Measurements from ENCODE around the gene SAMD4A. TPM values are rescaled to one million over a fixed set of nuclear protein-coding genes. Genes with fewer than 3 reads are reported as not detected.
"Not testable (repeated sequence)": the region's sequence is repeated elsewhere in the genome, so short reads cannot be mapped to it uniquely, and the experiment has no call there.

SAMD4A gene
- total RNA-seq, 1 experiment from 2014 or later: 9.6 TPM

DNA sequence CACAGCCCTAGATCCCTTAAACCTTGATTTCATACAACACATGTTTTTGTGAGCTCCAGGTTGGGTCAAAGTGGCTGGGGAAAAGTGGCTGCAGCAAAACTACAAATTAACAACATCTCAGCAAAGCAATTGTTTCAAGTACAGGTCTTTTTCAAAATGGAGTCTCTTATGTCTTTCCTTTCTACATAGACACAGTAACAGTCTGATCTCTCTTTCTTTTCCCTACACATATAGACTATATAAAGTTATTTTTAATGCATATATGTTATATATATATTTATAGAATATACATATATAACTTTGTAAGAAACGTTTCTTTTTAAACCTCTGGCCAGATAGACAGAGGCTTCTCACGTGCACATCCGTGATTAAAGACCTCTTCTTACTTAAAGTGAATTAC lies 186.5 kb downstream of the SAMD4A start:
- H3K79me2 ChIP-seq (ENCODE audit: insufficient read depth, low read length); H3K27ac ChIP-seq (ENCODE audit: insufficient read length, low read depth, low read length); H3K4ac ChIP-seq (ENCODE audit: low read depth, low read length); H3K9ac ChIP-seq (ENCODE audit: extremely low read depth, insufficient read length, low read length); H3K14ac ChIP-seq (ENCODE audit: insufficient read depth, low read length); H2BK12ac ChIP-seq (ENCODE audit: insufficient read length, low read depth, low read length); H3K4me2 ChIP-seq (ENCODE audit: insufficient read depth, insufficient read length, low read length); H3K4me1 ChIP-seq (ENCODE audit: insufficient read depth, low read length); H2BK20ac ChIP-seq (ENCODE audit: low read depth, low read length, poor library complexity, severe bottlenecking); H2BK120ac ChIP-seq (ENCODE audit: low read depth, low read length, poor library complexity, severe bottlenecking); H4K5ac ChIP-seq (ENCODE audit: insufficient read length, low read depth, low read length); H3K4me3 Mint-ChIP-seq; H3K56ac ChIP-seq (ENCODE audit: insufficient read length, low read depth, low read length); H3K23ac ChIP-seq (ENCODE audit: insufficient read length, low read depth, low read length); H3K18ac ChIP-seq (ENCODE audit: insufficient read length, low read depth, low read length); H2AK5ac ChIP-seq (ENCODE audit: insufficient read length, low read length); H2BK5ac ChIP-seq (ENCODE audit: insufficient read length, low read length); H4K8ac ChIP-seq (replicated peaks; ENCODE audit: insufficient read length, low read depth, low read length); DNase-seq; H3K27ac Mint-ChIP-seq; H3K23me2 ChIP-seq (ENCODE audit: insufficient read length, low read depth, low read length, poor library complexity, severe bottlenecking); H4K91ac ChIP-seq (ENCODE audit: insufficient read length, low read depth, low read length); H3K79me1 ChIP-seq (ENCODE audit: insufficient read depth, low read depth, low read length, poor library complexity, severe bottlenecking); H3K4me1 Mint-ChIP-seq; H3K27me3 Mint-ChIP-seq (ENCODE audit: low read depth); H2AFZ ChIP-seq (ENCODE audit: low read length); H3K9me3 ChIP-seq (ENCODE audit: control insufficient read depth, low read depth, low read length); H2BK15ac ChIP-seq (ENCODE audit: low read depth, low read length); H3K36me3 Mint-ChIP-seq (ENCODE audit: insufficient read depth in 1 of 3, low read depth in 3 of 3); H3K9me3 Mint-ChIP-seq; H3T11ph ChIP-seq (ENCODE audit: low read length); H3K27me3 ChIP-seq (ENCODE audit: insufficient read depth, low read length); H4K20me1 ChIP-seq (ENCODE audit: control insufficient read depth, insufficient read depth, insufficient read length): not testable (repeated sequence)
- WGBS (ENCODE audit: extremely low coverage, insufficient read length, low lambda C conversion rate): no CpG with 5 or more reads among the region's 3 CpGs
